HG03571 (cell line): Measurements from ENCODE around the gene SDHAF2.
"Not testable (repeated sequence)": the region's sequence is repeated elsewhere in the genome, so short reads cannot be mapped to it uniquely, and the experiment has no call there.

Source experiments
- ATAC-seq: cut with Tn5 transposase; IDR thresholded peaks from one replicate; pipeline ENCODE4 v1.9.1; 2021; ENCODE audit not compliant: unreplicated experiment

Gene SDHAF2

DNA sequence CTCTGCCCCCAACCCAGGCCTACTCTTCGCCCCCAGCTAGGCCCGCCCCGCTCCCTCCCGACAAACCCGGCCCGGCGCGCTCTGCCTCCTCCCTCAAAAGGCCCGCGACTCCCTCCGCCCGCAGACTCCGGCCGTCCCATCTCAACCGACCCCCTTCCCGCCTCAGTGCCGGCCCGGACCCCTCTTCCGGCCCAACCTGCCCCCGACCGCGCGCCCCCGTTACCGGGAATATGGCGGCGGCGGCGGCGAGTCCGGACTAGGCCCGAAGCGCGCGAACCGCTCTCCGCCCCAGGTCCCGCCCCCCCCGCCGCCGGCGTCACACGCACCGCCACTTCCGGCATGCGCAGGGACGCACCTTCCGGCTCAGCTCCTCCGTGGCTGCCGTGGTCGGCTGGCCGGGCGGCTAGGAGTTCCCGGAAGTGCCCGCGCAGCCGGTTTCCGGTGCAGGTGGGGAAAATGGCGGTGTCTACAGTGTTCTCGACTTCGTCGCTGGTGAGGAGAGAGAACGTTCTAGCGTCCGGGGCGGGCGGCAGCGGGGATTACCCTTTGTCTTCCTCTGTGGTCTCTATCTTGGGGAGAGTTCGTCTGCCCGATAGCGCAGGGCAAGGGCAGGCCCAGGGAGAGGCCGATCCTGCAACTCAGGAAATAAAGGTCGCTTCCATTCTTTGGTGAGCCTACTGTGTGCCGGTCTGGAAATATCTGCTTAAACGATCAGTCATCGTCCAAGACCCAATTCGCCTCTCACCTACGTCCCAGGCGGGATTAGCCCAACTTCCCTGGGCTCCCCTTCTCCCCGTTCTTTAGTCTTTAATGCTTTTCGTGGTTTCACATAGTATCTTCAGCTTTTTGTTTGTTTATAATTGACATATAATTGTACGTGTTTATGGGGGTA is at the start of gene SDHAF2, which contains the start of gene CPSF7:
SDHAF2 (plus strand) TSS at position 434 of the 892 bp plus-strand sequence; CDS start at position 457, 23 bp downstream.
CPSF7 (minus strand) TSS at position 285 of the 892 bp plus-strand sequence. CDS start 740 bp downstream, outside the sequence.
- ATAC-seq: peak; percentile 82

DNA sequence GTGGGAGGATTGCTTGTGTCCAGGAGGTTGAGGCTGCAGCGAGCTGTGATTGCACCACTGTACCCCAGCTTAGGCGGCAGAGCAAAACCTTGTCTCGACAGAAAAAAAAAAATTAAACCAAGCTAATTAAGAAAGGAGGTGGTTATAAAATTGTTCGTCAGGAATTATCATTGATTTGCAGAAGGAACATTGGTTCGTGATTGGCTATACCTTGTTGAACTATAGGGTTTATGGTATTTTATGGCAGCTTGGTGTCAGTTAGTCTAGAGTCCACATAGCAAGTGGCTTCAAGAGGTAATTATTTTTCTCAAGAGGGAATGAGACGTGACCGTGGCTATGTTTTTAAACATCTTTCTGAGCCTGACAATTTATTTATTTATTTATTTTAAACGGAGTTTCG is 49.0 kb upstream of the SDHAF2 start:
- no peak for ATAC-seq

DNA sequence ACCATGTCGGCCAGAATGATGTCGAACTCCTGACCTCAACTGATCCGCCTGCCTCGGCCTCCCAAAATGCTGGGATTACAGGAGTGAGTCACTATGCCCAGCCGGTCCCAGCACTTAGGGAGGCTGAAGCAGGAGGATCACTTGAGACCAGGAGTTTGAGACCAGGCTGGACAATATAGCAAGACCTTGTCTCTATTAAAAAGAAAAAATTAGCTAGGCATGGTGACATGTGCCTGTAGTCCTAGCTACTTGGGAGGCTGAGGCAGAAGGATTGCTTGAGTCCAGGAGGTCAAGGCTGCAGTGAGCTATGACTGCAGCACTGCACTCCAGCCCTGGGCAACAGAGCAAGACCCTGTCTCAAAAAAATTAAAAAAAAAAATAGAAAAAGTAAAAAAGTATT is 46.1 kb upstream of the SDHAF2 start:
- not testable (repeated sequence) for ATAC-seq

DNA sequence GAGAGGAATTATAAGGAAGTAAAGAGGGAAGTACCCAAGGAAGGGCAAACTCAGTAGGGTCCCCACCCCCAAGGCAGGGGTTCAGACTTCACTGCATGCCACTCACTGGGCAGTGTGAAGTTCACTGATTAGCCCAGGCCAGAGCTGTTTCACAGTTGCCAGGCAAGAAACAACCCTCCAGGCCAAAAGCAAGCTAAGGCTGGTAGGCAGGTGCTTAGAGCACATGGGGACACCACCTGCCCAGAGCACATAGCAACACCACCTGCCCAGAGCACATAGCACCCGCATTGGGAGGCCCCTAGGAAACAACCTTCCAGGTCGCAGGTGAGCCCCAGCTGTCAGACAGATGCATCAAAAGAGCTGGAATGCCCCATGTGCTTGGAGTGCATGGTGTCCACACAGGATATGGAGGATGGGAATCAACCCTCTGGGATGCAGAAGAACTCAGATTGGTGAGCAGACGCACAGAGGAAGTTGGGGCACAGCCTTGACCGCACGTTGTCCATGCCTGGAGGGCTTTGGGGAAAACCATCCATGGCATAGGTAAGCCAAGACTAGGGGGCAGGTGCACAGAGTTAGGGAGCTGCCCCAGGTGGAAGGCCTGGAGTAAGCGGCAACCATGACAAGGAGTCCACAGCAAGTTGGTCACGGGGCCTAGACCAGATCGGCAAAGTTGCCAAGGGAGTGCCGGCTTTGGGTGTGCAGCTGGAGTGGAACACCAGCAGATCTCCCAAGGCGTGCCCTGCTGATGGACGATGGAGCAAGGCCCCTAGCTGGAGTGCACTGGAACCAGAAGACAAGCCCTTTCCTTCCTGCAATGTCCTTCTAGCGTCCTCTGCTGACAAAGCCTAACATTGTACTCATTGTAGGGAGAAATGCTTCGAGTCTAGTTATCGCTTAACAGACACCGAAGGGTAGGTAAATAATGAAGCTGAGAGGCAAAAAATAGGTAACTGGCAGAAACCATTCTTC is 45.4 kb upstream of the SDHAF2 start:
- ATAC-seq: no peak

DNA sequence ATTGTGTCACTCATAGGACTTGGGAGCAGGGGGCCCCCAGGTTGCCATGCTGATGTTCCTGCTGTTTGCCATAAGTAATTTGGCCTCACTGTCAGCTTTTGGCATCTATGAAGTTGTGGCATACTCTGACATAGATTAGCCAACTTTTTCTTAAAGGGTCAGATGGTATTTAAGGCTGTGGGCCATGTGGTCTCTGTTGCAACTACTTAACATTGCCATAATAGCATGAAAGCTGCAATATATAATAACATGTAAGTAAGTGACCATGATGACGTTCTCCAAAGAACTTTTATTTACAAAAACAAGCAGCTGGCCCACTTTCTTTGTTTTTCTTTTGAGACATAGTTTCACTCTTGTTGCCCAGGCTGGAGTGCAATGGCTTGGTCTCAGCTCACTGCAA is 39.8 kb upstream of the SDHAF2 start:
- ATAC-seq: no peak

DNA sequence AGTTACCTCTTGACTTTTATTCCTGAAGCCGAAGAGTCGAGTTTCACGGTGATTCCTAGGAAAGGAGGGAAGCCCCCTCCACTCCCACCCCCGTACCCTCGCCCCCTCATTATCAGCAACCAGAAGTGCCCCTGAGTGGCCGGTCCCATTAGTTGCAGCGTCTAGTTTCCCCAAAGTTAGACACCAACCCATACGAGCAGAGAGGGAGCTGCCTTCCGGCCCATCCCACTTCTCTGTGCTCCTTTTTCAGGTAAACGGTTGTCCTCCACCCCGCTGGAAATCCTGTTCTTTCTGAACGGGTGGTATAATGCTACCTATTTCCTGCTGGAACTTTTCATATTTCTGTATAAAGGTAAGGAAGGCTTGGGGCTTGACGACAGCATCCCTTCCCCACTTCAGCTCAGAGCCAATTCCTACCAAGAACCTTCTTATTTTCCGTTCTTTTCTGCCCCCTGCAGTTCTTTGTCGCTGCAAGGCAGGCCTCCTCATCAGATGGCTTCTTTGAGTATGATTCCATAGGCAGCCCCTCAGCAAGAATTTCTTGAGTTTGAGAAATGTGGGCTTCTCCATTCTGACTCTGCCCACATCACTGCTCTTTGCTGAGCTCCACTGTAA is 36.8 kb upstream of the SDHAF2 start:
- ATAC-seq: no peak

DNA sequence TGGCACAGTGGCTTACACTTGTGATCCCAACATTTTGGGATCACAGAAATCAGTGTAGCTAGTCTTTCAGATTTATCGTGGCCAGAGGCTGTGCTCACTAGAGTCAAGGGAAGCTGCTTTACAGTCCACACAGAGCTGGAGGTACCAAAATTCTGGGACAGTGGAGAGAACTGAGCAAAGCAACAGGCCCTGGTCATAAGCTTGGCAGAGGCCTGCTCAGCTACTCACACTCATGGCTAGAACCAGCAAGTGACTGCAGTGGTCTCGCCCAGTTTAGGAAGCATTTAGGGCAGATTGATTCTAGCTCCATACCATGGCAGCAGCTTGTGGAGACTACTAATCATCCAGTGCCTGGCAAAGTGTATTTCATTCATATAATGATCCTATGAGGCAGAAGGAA is 28.8 kb upstream of the SDHAF2 start:
- ATAC-seq: no peak

DNA sequence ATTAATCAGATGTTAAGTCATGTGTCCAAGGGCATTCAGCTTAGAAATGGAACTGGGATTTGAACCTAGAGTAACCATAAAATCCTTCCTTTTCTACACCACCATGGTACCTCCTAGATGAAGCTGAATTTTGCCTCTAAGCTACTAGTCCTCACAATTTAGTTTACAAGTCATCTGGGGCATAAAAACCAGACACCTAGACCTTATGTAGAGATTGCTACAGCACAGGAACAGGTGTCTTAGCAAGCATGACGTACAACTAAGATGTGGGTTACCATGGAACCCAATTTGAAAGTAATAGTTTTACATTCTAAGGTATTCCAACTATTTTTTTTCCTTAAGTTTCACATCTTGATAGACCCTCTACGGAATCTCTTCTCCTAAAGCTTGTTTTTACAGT is 28.4 kb upstream of the SDHAF2 start:
- ATAC-seq: no peak

DNA sequence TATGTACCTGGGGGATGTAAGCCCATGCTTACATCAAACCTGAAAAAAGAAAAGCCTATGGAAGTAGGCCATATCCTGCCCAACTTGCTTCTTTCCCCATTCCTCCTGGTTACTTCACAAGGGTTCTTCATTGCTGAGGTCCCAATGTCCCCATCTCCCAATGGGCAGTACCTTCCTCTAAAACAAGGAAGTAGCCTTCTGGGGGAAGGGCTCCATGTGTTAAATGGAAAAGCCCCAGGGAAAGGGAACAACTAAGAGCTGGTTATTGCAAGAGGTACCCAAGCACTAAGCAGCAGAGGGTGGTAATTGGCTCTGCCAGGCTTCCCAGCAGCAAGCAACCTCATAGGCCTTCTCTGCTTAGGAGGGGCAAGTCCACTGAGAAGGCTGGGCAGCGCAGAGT is 26.3 kb upstream of the SDHAF2 start:
- no peak for ATAC-seq

DNA sequence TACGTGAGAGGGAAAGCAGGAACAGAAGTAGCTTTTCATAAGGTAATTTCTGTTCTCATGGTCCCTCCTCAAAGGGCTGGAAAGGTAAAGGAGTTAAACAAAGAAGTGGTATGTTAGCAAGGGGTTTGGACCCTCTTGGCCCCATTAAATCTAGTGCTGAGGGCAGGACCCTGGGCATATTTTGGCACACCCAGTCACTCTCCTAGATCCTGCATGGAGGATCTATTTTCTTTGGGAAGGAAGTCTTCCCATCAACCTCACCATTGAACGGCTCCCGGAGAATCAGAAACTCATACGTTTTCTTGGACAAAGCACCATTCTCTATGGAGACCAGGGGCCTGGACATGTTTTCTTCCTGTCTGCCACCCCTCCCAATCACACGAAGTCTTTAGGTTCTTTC is 25.8 kb upstream of the SDHAF2 start:
- ATAC-seq: no peak

DNA sequence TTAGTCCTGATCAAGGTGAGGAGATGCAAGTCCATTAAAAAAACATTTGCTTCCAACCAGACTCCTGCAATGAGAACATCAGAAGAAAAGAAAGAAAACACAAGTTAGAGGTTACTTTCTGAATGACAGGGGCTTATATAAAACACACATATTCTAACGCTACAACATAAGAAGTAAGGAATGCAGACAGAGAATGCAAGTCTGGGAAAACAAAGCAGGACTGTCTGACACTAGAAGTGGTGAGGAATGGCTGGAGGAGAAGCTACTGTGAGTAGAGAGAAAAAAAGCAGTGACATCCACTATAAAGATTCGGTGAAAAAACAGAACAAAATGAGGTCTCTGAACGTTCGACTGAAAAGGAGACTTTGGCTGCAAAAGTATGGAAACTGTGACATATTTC is 25.3 kb upstream of the SDHAF2 start:
- no peak for ATAC-seq

DNA sequence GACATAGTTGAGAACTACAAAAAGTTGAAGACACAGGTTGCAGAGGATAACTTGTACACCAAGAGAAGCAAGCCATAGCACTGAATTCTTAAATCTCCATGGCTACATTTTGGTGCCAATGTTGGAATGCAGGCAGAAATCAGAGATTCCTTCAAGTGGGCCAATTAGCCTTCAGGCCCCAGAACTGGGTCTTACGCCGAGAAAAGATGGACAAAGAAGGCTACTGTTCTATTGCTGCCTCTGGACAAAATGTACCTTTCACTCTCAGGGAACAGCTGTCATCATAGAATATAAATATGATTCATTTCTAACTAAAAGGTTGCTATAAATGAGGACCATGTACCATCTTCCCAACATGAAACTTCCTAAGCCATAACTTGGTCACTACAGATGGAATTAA is 23.9 kb upstream of the SDHAF2 start:
- ATAC-seq: no peak

DNA sequence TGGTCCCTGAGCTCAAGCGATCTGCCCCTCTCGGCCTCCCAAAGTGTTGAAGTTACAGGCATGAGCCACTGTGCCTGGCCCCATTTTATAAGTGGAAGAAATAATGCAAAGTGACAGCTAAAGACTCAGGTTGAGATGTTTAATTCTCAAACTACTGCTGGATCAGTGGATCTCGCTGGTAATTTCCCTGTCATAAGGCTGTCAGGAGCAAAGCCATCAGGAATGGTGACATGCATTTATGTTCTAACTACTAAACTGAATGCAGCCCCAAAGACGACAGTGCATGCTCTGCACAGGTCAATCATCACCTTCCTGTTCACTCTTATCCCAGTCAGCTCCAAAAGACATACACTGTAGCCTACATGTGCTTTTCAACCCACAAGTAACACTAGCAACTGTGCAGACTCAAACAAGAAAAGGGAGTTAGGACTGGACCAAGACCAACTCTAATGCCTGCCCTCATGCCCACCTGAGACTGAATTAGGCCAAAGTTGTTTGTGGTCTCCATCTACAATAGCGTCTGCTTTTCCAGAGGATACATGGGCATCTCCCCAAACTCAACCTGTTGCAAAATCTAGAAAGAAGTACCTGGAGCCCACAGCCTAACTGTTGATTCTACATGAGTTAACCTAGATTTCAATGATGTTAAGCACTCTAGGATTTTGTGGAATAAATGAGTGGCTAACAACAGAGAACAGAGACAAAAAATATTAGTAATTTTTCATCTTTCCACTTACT is 22.8 kb upstream of the SDHAF2 start:
- ATAC-seq: no peak

DNA sequence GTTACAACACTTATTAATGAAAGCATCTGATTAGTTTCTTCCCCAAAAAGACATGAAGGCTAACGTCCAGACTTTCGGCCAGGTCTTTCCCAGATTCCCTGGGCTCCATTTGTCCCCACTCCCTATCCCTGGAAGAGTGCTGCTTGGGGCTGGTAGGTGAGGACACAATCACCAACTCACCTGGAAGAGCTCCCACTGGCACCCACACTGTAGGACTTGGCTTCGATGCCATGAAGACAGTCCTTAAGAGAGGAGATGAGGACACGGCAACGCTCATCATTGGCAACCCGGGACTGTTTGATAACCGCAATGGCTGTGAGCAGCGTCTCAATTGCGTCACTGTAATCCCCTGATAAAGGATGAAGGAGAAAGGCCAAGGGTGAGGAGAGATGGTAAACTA is 18.3 kb upstream of the SDHAF2 start:
- no peak for ATAC-seq

DNA sequence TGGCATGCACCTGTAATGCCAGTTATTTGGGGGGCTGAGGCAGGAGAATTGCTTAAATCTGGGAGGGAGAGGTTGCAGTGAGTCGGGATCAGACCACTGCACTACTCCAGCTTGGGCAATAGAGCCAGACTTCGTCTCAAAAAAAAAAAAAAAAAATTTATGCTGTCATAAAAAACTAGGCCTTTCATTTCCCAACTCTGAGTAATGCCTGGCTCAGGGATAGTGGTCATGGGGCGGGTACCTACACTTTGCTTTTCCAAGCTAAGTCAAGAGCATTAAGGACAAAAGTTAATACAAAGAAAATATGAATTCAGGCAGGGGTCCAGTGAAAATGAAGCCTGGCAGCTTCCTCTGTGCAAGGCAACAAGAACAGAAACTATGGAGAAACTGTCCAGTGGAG is 16.4 kb upstream of the SDHAF2 start:
- no peak for ATAC-seq

DNA sequence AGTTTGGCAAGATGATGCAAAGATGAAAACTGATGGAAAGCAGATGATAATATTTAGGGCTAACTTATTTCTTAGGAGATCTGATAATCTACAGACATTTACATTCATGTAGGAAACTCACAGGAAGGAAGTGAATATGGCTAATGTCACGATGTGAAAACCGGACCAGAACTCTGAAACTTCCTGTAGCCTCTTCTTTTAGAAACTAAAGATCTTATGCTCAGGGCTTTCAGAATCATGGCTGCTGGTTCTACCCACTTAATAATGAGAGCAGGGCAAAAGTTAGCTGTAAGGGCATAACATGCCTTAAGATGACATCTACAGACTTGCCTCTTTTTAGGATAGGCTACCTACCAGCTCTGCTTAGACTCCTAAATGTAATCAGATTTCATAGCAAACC is 15.4 kb upstream of the SDHAF2 start:
- no peak for ATAC-seq

DNA sequence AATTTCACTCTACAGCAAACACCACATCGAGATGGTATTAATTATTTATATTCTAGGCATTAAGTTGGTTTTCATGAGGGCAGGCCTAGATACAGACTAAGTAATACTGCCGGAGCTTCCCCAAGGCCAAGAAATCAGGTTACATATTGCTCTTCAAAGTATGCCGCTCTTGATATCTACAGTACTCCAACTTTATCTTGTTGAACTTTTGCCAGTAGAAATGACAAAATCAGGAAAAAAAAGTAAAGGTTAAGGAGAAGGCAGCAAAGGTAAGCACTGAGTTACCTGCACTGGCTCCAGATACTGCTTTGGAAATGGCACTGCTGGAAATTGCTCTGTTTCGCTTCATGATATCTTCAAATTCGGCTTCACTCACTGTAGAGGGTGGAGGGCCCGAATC is 14.5 kb upstream of the SDHAF2 start:
- no peak for ATAC-seq

DNA sequence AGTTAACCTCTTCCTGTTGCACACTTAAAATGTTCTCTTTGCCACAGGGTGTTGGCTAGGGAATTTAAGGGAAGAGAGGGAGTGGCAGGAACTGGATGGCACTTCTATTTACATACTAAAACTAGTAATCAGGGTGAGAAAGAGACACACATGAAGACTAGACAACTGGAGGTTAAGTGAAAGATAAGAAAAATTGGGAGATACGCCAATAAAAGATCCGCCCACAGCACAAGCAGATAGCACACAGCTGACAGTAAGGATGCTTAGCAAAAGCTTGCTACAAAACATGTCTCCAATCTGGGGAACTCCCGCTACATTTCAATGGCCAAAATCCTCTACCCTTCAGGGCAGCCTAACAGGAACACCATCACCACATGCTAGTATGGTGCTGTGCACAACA is 13.0 kb upstream of the SDHAF2 start:
- ATAC-seq: no peak

DNA sequence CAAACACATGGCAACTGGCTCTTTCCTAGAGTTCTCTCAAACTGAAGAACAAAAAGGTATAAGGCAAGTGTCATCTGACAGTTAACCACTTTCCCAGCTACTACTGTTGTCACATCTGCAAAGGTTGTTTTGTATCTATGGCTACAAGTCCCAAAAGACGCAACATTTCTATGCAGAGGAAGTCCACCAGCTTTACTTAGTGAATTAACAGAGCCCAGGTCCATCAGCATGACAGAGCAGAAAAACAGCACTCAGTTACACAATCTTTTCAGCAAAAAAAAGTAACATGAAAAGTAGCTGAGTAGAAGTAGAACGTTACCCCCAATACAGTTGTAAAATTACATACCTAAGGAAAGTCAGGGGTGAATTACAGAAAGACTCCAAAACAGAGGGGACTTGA is 12.3 kb upstream of the SDHAF2 start:
- ATAC-seq: no peak

DNA sequence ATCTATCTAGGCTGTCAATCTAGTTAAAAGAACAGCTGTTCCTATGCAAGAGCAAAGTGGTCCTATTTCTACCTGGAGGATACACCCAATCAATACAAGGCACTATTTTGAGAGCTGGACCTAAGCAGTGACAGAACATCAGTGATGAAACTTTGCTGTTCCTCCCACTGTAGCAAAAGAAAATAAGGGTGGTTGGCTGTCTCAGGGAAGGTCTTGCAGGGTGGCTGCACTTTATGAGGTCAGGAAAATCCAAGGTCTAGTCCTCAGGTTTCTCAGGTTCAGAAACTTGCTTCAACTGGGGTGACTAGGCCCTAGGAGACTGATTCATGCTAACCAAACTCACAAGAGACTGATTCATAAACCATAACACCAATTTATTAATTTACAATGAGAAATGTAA is 11.8 kb upstream of the SDHAF2 start:
- no peak for ATAC-seq

DNA sequence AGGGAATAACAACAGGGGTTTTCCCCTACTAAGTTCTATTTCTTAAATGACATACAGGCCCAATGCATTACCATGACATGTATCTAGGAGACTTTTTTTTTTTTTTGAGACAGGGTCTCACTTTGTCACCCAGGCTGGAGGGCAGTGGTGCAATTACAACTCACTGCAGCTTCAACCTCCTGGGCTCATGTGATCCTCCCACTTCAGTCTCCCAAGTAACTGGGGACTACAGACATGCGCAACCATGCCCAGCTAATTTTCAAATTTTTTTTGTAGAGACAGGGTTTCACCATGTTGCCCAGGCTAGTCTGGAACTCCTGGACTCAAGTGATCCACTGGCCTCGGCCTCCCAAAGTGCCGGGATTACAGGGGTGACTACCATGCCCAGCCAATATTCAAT is 7.7 kb upstream of the SDHAF2 start:
- ATAC-seq: no peak
